Smooth muscle cell (in vitro differentiated cells): ENCODE measurements around the gene ARHGEF28. TPM values are rescaled to one million over a fixed set of nuclear protein-coding genes. Genes with fewer than 3 reads are reported as not detected.

Experiments used
- DNase-seq: peaks from one replicate; lab custom pipeline; 2025; ENCODE audit not compliant: unreplicated experiment; lab: John Stamatoyannopoulos, UW
- H2AFZ ChIP-seq: fragments of 200-600 bp; sonication (generic); 2 replicates; pipeline ENCODE4 v1.6.0; 2016; ENCODE audit warnings: antibody characterized with exemption, low read depth, mild to moderate bottlenecking
- H3F3A ChIP-seq: fragments of 200-600 bp; sonication (generic); 2 replicates; pipeline ENCODE4 v1.6.0; 2017; ENCODE audit warnings: antibody characterized with exemption, low read depth
- H3K27ac ChIP-seq: fragments of 200-600 bp; sonication (generic); 2 replicates; pipeline ENCODE4 v1.5.1; 2016; ENCODE audit warnings: low read depth, mild to moderate bottlenecking
- H3K27me3 ChIP-seq: fragments of 200-600 bp; sonication (generic); 2 replicates; pipeline ENCODE4 v1.6.1; 2016; ENCODE audit warnings: low read depth, mild to moderate bottlenecking
- H3K36me3 ChIP-seq: fragments of 200-600 bp; sonication (generic); 2 replicates; pipeline ENCODE4 v1.5.1; 2016; ENCODE audit warnings: low read depth
- H3K4me1 ChIP-seq: fragments of 200-600 bp; sonication (generic); 2 replicates; pipeline ENCODE4 v1.5.1; 2016; ENCODE audit warnings: low read depth
- H3K4me2 ChIP-seq: fragments of 200-600 bp; sonication (generic); 2 replicates; pipeline ENCODE4 v1.6.0; 2016; ENCODE audit warnings: mild to moderate bottlenecking
- H3K4me3 ChIP-seq: fragments of 200-600 bp; sonication (generic); 2 replicates; pipeline ENCODE4 v1.5.1; 2016; ENCODE audit warnings: mild to moderate bottlenecking
- H3K79me2 ChIP-seq: fragments of 200-600 bp; sonication (generic); 2 replicates; pipeline ENCODE4 v1.6.0; 2016; ENCODE audit warnings: low read depth, mild to moderate bottlenecking
- H3K9ac ChIP-seq: fragments of 200-600 bp; sonication (generic); 2 replicates; pipeline ENCODE4 v1.6.0; 2016; ENCODE audit warnings: low read depth
- H3K9me3 ChIP-seq: fragments of 200-600 bp; sonication (generic); replicated peaks from 2 replicates; pipeline ENCODE4 v1.5.1; 2016; ENCODE audit warnings: low read depth
- H4K20me1 ChIP-seq: fragments of 200-600 bp; sonication (generic); 2 replicates; pipeline ENCODE4 v1.6.0; 2016; ENCODE audit warnings: low read depth
- WGBS: methylation state at CpG from one replicate; pipeline ENCODE4 v1.1.7; 2016; ENCODE audit warnings: low lambda C conversion rate; 5-methylcytosine and 5-hydroxymethylcytosine counted together
- polyA plus RNA-seq: library from polyadenylated mRNA; unstranded; fragments of >200 nt; fragmentation: Nextera tagmentation; extraction: Ambion mirVana; gene quantifications from 2 replicates; pipeline ENCODE4 v1.2.1, GENCODE V29; 2016
- total RNA-seq: library from RNA; depleted of rRNA; stranded (reverse); fragments of >200 nt; gene quantifications from 2 replicates; pipeline ENCODE4 v1.2.3, GENCODE V29; 2014
- TF ChIP-seq, protein P1 (sequence below): fragments of 200-600 bp; sonication (generic); IDR thresholded peaks from 2 replicates; pipeline ENCODE4 v1.5.1; 2017; ENCODE audit warnings: borderline replicate concordance, mild to moderate bottlenecking, antibody characterized with exemption; ENCODE audit not compliant: insufficient read depth, poor library complexity, severe bottlenecking

ARHGEF28 gene
- total and polyA plus RNA-seq, 2 experiments from 2014 or later, result 0.19 to 0.90 TPM

DNA sequence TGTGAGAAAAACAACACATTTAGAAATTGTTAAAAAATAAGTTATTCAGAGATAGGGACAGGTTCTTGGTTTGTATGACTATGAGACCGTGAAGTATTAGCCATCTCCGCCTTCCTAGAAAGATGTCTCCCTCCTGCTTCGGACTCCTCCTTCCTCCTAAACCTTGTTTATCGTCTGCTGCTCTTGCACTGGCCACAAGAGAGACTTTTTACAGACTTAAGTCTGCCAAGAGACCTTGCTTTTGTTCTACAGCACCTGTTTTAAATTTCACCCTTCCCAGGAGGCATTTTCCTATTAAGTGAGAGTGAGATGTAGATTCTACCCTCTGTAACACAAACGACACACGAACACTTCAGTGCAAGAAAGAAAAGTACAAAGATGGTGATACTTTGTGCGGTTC lies 274.6 kb downstream of the ARHGEF28 start:
- Histone ChIP-seq H3K9me3 (no peaks in the 10 kb centered on the region), H3K9ac (no peak overlapping the region), H3K27me3 (no peaks in the 10 kb centered on the region), H2AFZ (no peak overlapping the region), H3K27ac (no peak overlapping the region), H3K79me2 (no peaks in the 10 kb centered on the region), H3K36me3 (no peaks in the 10 kb centered on the region), H4K20me1 (no peaks in the 10 kb centered on the region), H3F3A (no peaks in the 10 kb centered on the region), H3K4me3 (no peak overlapping the region), H3K4me2 (no peak overlapping the region), H3K4me1 (no peaks in the 10 kb centered on the region)
- no peak for DNase-seq
- TF ChIP-seq, protein P1, sequence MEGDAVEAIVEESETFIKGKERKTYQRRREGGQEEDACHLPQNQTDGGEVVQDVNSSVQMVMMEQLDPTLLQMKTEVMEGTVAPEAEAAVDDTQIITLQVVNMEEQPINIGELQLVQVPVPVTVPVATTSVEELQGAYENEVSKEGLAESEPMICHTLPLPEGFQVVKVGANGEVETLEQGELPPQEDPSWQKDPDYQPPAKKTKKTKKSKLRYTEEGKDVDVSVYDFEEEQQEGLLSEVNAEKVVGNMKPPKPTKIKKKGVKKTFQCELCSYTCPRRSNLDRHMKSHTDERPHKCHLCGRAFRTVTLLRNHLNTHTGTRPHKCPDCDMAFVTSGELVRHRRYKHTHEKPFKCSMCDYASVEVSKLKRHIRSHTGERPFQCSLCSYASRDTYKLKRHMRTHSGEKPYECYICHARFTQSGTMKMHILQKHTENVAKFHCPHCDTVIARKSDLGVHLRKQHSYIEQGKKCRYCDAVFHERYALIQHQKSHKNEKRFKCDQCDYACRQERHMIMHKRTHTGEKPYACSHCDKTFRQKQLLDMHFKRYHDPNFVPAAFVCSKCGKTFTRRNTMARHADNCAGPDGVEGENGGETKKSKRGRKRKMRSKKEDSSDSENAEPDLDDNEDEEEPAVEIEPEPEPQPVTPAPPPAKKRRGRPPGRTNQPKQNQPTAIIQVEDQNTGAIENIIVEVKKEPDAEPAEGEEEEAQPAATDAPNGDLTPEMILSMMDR, result no peak
- WGBS, result 94% methylated on average over 7 of the region's 7 CpGs

DNA sequence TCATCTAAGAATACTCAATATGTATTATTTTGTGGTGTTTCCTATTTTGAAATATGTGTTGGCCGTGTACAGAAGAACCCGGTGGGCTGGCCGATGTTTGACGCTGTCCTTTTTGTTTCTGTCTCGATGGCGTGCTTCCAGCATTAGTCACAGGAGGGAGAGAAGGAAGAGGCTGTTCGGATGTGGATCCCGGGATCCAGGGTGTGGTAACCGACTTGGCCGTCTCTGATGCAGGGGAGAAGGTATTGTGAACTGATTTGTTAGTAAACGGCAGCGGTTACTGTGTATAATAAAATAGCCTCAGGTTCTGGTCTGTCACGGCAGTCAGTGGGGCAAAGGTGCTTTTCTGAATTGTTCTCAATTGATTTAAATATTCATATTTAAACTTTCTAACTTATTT lies 275.0 kb downstream of the ARHGEF28 start:
- H3K9me3 ChIP-seq, result no peaks in the 10 kb centered on the region
- no peak overlapping the region for H3K4me3 ChIP-seq
- 68% methylated on average over 13 of the region's 13 CpGs for WGBS
- no peak for DNase-seq
- H2AFZ ChIP-seq, result no peak overlapping the region
- TF ChIP-seq, protein P1, result no peak
- H3K4me1 ChIP-seq, result no peaks in the 10 kb centered on the region
- no peaks in the 10 kb centered on the region for H3K27me3 ChIP-seq
- no peaks in the 10 kb centered on the region for H3K36me3 ChIP-seq
- H3K79me2 ChIP-seq, result no peaks in the 10 kb centered on the region
- H3K9ac ChIP-seq, result no peak overlapping the region
- no peak overlapping the region for H3K27ac ChIP-seq
- H4K20me1 ChIP-seq, result no peaks in the 10 kb centered on the region
- H3K4me2 ChIP-seq, result no peak overlapping the region
- H3F3A ChIP-seq, result no peaks in the 10 kb centered on the region

DNA sequence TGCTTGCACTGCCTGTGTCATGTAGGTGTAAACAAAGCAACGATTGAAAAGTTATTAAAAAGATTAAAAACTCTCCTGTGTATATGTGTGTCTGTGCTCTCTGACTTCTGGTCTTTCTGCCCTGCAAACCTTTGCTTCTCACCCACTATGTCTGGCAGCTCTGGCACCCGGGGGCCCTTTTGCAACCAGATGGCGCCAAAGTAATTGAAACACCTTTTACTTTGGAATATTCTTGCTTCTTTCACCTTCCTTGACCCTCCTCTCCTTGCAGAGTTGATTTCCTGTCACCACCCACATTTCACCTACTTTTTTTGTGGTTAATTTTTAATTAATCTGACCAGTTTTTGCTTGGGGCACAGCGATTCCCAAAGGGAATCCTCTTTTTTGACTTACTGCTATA lies 275.5 kb downstream of the ARHGEF28 start:
- Histone ChIP-seq H3K4me1 (no peaks in the 10 kb centered on the region), H3K79me2 (no peaks in the 10 kb centered on the region), H3F3A (no peaks in the 10 kb centered on the region), H3K27me3 (no peaks in the 10 kb centered on the region), H2AFZ (no peak overlapping the region), H3K4me2 (no peak overlapping the region), H3K36me3 (no peaks in the 10 kb centered on the region), H4K20me1 (no peaks in the 10 kb centered on the region), H3K27ac (no peak overlapping the region), H3K9me3 (no peaks in the 10 kb centered on the region), H3K9ac (no peak overlapping the region), H3K4me3 (no peak overlapping the region)
- 69% methylated on average over 4 of the region's 4 CpGs for WGBS
- TF ChIP-seq, protein P1, result peak; percentile 15
- no peak for DNase-seq

DNA sequence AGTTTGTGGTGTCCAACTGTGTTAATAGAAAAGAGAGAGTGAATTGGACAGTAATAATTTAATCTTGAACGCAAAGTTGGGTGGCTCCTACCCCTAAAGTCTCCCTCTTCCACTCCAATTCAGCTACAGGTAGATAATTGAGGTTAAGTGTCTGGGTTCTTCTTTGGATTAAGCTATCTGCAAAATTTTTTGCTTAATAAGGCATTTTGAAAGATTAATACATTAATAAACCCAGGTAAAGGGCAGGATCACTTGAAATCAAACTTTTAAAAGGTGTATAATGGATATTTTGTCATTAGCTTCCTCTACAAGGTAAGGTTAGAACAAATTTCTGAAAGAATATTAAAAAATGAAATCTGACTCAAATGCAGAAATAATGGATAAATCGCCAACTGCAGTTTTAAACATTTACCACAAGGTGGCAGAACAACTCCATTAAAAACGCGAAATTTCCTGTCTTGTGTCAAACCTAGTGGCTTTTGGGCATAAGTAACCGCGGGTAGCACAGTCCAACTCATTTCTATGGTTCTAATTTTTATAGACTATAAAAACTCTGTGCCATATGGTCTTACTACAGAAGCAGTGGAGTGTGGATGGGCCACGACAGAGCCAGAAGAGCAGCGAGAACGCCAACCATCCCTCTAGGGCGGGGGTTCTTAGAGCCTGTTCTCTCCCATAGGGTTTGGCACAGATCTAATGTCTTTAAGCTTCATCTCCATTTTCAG lies 276.5 kb downstream of the ARHGEF28 start:
- Histone ChIP-seq H2AFZ (peak overlapping the region; percentile 30), H3K9me3 (no peaks in the 10 kb centered on the region), H4K20me1 (no peaks in the 10 kb centered on the region), H3K27ac (no peak overlapping the region), H3K79me2 (no peaks in the 10 kb centered on the region), H3K4me3 (no peak overlapping the region), H3K4me1 (no peaks in the 10 kb centered on the region), H3K36me3 (no peaks in the 10 kb centered on the region), H3K9ac (no peak overlapping the region), H3K27me3 (no peaks in the 10 kb centered on the region), H3F3A (no peaks in the 10 kb centered on the region), H3K4me2 (peak overlapping the region; percentile 68)
- no peak for DNase-seq
- TF ChIP-seq, protein P1, result peak; percentile 93
- 29% methylated on average over 10 of the region's 10 CpGs for WGBS
